GM10847 (cell line): ENCODE measurements around the gene CLASRP.

Experiments
- POLR2A ChIP-seq: IDR thresholded peaks from 2 replicates; pipeline ENCODE4 v1.6.1; 2011; ENCODE audit not compliant: insufficient read length; ENCODE audit errors: extremely low read depth

The CLASRP gene

DNA sequence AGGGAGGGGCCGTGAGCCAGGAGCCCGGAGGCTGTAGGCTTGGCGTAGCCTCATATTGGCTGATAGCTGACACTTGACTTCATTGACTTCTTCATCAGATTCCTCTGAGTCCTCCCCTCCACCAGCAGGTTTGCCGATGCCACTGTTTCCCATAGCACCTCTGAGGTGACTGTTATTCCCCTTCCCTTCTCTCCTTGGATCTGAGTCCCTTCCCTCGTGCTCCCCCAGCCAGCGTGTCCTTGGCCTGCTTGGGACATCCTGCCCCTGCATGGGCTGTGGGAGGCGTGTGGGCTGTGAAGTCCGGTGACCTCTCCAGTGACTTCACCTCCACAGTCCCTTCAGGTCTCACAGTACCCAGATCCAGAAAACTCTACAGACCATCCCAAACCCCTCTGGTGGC is 63.0 kb downstream of the CLASRP start:
- no peak for TF ChIP-seq POLR2A

- TF ChIP-seq POLR2A, result no peak
Measured at GRCh38 chr19:45102481-45102880, 63.6 kb downstream of the CLASRP start.

GRCh38 chr19:45103156-45103507 is 64.3 kb downstream of the CLASRP start:
- no peak for TF ChIP-seq POLR2A

DNA sequence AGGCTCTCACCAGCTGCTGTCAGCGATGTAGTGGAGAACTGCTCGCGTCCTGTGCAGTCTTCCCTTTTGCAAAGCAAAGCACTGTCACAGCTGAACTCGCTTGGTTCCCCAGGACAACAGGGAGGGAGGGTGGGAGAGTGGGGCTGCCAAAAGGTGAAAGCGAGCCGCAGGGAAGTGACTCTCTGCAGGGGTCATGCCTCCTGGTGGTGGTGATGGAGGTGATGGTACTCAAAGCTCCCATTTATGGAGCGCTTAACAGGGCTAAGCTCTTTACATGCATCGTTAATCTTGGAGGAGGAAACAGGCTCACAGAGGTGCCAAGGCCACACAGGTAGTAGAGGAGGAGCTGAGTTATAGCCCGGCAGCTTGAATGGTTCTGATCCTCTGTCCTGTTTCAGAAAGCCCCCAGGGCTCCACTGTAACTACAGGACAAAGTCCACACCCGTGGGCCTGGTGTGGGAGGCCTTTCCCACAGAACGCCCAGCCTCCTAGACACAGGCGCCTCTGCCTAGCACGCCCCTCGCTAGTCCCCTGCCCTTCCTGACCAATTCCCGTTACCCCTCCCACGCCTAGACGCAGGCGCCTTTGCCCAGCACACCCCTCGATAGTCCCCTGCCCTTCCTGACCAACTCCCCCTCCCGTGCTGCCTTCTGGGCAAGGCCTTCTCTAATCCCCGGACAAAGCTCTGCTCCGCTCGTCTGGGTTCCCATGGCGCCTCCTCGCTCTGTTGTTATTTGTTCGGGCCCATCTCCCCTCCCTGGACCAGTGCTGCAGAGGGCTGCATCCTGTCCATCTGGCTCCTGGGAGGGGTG is 64.9 kb downstream of the CLASRP start:
- no peak for TF ChIP-seq POLR2A

DNA sequence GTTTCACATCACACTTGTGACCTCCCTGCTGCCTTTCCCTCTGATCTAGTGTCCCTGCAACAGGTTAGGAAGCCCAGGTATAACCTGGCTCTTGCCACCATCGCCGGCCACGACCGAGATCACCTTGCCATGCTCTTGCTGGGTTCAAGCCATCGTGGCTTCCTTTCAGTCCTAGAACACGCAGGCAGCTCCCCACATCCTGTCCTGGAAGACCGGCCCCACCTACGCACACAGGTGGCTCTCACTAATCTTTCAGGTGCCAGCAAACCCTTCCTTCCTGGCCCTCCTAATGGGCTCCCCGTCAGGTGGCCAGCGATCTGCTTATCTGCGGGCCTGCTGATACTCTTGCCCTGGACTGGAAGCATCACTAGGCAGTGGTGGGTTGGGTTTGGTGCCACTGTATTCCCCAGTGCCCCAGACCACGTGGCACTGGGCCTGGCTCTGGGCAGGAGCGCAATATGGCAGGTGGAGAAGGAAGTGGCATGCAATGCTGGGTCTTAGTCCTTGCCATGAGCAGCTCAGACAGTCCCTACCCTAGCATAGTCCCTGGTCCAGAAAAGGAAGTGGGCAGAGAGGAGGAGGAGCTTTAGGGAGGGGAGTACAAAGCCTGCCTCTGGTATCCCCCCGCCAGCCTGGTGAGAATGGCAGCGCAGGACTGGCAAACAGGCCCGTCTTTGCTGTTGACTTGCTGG is 66.0 kb downstream of the CLASRP start:
- no peak for TF ChIP-seq POLR2A

- no peak for TF ChIP-seq POLR2A
Measured at GRCh38 chr19:45107621-45108150, 68.8 kb downstream of the CLASRP start.

DNA sequence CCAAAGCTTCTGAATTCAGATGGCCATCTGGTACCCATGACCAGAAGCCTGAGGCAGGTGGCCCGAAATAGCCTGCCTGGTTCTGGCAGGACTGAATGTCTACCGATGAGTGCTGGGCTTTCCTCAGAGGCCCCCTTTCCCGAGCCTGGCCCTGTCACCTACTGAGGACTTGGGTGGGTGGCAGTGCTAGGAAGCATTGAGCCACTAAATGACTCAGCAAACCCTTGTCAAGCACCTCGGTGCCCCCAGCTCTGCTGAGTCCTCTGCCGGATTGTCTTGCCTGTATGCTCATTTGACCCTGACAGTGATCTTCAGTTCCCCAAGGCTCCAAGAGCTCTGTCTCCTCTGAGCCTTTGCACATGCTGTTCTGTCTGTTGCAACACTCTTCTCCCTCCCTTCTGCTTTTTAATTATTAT is 72.0 kb downstream of the CLASRP start:
- no peak for TF ChIP-seq POLR2A

- no peak for TF ChIP-seq POLR2A
Measured at GRCh38 chr19:45112111-45112827, 73.4 kb downstream of the CLASRP start.

- no peak for TF ChIP-seq POLR2A
Measured at GRCh38 chr19:45113628-45114027, 74.8 kb downstream of the CLASRP start.

GRCh38 chr19:45114116-45114515 is 75.3 kb downstream of the CLASRP start:
- no peak for TF ChIP-seq POLR2A

GRCh38 chr19:45115809-45116615 is 77.2 kb downstream of the CLASRP start:
- no peak for TF ChIP-seq POLR2A

DNA sequence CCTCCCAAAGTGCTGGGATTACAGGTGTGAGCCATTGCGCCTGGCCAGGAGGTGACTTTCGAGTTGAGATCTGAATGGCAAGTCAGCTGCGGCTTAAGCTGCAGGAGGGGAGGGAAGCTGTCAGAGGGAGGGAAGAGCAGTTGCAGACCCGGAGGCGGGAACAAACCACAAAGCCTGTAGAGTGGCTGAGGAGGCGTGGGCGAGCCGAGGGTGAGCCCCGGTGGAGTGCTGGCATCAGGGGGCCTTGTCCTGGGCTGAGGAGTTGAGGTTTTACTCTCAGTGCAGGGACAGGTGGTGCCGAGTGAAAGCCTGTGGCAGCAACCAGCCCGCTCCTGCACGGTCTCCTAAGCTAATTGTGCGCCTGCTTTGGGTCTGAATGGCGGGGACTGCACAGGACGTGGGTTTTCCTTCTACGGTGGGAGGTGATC is 78.3 kb downstream of the CLASRP start:
- no peak for TF ChIP-seq POLR2A

GRCh38 chr19:45117671-45118070 is 78.8 kb downstream of the CLASRP start:
- no peak for TF ChIP-seq POLR2A

DNA sequence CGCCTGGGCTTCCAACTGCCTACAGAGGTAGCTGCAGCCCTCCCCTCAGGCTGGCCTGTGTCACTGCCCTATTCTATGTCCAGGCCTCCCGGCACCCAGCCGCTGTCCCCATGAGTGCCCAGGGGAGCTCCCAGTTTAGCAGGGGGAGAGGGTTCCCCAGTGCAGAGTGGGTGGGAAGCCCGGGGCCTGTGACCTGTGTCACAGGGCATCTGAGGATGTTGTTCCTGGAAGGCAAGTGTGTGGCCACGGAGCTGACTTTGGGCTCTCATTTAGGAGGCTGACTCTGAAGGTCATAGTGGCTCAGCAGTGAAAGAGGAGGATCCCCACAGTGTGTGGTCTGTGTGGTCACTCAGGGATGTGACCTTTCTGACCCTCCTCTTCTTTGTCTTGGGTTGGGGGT is 79.3 kb downstream of the CLASRP start:
- TF ChIP-seq POLR2A, result no peak

GRCh38 chr19:45119582-45119981 is 80.7 kb downstream of the CLASRP start:
- TF ChIP-seq POLR2A, result no peak
